Sigmoid colon (tissue), 7 donors: ENCODE data around the gene MYCL. TPM values are rescaled to one million over a fixed set of nuclear protein-coding genes. Genes with fewer than 3 reads are reported as not detected.

Experiments
- DNase-seq: peaks from one replicate; pipeline ENCODE4 v3.0.0-alpha.2; 2019
- H3K27ac ChIP-seq, 4 donors: fragments of 200-600 bp; sonication (generic); one replicate each; pipeline ENCODE4 v1.5.1; 2016 to 2019; ENCODE audit warnings: mild to moderate bottlenecking in 1 of 4
- H3K27me3 ChIP-seq, 3 donors: fragments of 200-600 bp; sonication (generic); one replicate each; pipeline ENCODE4 v1.5.1; 2019; ENCODE audit warnings: mild to moderate bottlenecking in 1 of 3
- H3K36me3 ChIP-seq, 4 donors: fragments of 200-600 bp; sonication (generic); one replicate each; pipeline ENCODE4 v1.5.1; 2016 to 2019
- H3K4me1 ChIP-seq, 4 donors: fragments of 200-600 bp; sonication (generic); one replicate each; pipeline ENCODE4 v1.5.1; 2017 to 2019
- H3K4me3 ChIP-seq, 4 donors: fragments of 200-600 bp; sonication (generic); one replicate each; pipeline ENCODE4 v1.5.1; 2017 to 2019; ENCODE audit warnings: mild to moderate bottlenecking in 2 of 4, moderate library complexity in 1 of 4
- H3K9me3 ChIP-seq, 4 donors: fragments of 200-600 bp in 3 of 4; sonication (generic) in 3 of 4; one replicate each; pipeline versions ENCODE4 v1.5.1 to v1.6.1; 2013 to 2019
- CTCF ChIP-seq, 4 experiments: fragments of 450-650 bp in 3 of 4; fragments of 200-600 bp in 1 of 4; IDR thresholded peaks; one replicate each; pipeline ENCODE4 v1.5.1; 2016 to 2019; ENCODE audit warnings: antibody characterized with exemption in 4 of 4, mild to moderate bottlenecking in 3 of 4, moderate library complexity in 2 of 4
- EP300 ChIP-seq, 4 donors: sonication (generic); formaldehyde crosslinking; IDR thresholded peaks; one replicate each; pipeline ENCODE4 v1.6.1; 2017; ENCODE audit warnings: antibody characterized with exemption in 4 of 4
- POLR2A ChIP-seq, 2 donors: fragments of 450-650 bp; IDR thresholded peaks; one replicate each; pipeline ENCODE4 v1.6.1; 2016; ENCODE audit warnings: antibody characterized with exemption in 2 of 2, mild to moderate bottlenecking in 2 of 2, moderate library complexity in 2 of 2
- POLR2AphosphoS5 ChIP-seq, 4 donors: sonication (generic); formaldehyde crosslinking; IDR thresholded peaks; one replicate each; pipeline ENCODE4 v1.6.1; 2017; ENCODE audit warnings: antibody characterized with exemption in 4 of 4
- WGBS, 2 donors: extraction: QIAGEN DNeasy Blood & Tissue Kit; methylation state at CpG; one replicate each; pipeline ENCODE4 v1.1.7; 2013; 5-methylcytosine and 5-hydroxymethylcytosine counted together
- intact Hi-C: fragments of 100-400 bp; cut with DNase I; formaldehyde crosslinking; loops from one replicate; pipeline ENCODE4 v1.15.1; 2023
- polyA plus RNA-seq, 3 donors: library from polyadenylated mRNA; stranded (reverse); fragments of 200-250 nt; gene quantifications; one replicate each; pipeline ENCODE4 v1.2.3, GENCODE V29; 2013
- total RNA-seq, 4 donors: library from RNA; depleted of rRNA; stranded (reverse); fragments of >200 nt; gene quantifications; one replicate each; pipeline ENCODE4 v1.1.0, GENCODE V29; 2016
- donor health status: healthy with polysubstance abuse.
- donor health status: Bipolar disorder and iron deficiency.
- donor health status: healthy.

The MYCL gene
- total and polyA plus RNA-seq, 7 donors: 0.14 to 8.2 (median 1.7) TPM

GRCh38 chr1:39944410-39945112 is 42.8 kb upstream of the MYCL start:
- no peaks in the 10 kb centered on the region for H3K36me3 ChIP-seq
- WGBS, 2 donors: 54 to 65% methylated on average over 8 of the region's 8 CpGs
- intact Hi-C loops: no loop called here
- no peak for TF ChIP-seq POLR2AphosphoS5 (IDR thresholded peaks at IDR 0.05)
- no peak for TF ChIP-seq EP300 (IDR thresholded peaks at IDR 0.05)
- no peak for TF ChIP-seq CTCF (IDR thresholded peaks at IDR 0.05)
- no peak for TF ChIP-seq POLR2A (IDR thresholded peaks at IDR 0.05)
- H3K27me3 ChIP-seq: no peaks in the 10 kb centered on the region
- H3K4me1 ChIP-seq: no peaks in the 10 kb centered on the region
- no peak for DNase-seq
- no peaks in the 10 kb centered on the region for H3K9me3 ChIP-seq
- H3K4me3 ChIP-seq: no peak overlapping the region
- H3K27ac ChIP-seq: no peak overlapping the region

- no peak for TF ChIP-seq EP300 (IDR thresholded peaks at IDR 0.05)
- TF ChIP-seq POLR2AphosphoS5 (IDR thresholded peaks at IDR 0.05): no peak
- TF ChIP-seq POLR2A (IDR thresholded peaks at IDR 0.05): no peak
- no peak for TF ChIP-seq CTCF (IDR thresholded peaks at IDR 0.05)
- H3K4me1 ChIP-seq: no peaks in the 10 kb centered on the region
- intact Hi-C loops: no loop called here
- H3K9me3 ChIP-seq: no peaks in the 10 kb centered on the region
- no peaks in the 10 kb centered on the region for H3K27me3 ChIP-seq
- WGBS, 2 donors: 70 to 86% methylated on average over 14 of the region's 14 CpGs
- no peaks in the 10 kb centered on the region for H3K36me3 ChIP-seq
- no peak overlapping the region for H3K4me3 ChIP-seq
- no peak overlapping the region for H3K27ac ChIP-seq
- no peak for DNase-seq
Observed at GRCh38 chr1:39943471-39944290, 42.0 kb upstream of the MYCL start.

GRCh38 chr1:39940980-39941871 is 39.5 kb upstream of the MYCL start:
- no peak for DNase-seq
- H3K4me1 ChIP-seq: no peaks in the 10 kb centered on the region
- intact Hi-C loops: no loop called here
- H3K36me3 ChIP-seq: no peaks in the 10 kb centered on the region
- 91 to 95% methylated on average over 9 of the region's 9 CpGs for WGBS, 2 donors
- H3K27me3 ChIP-seq: no peaks in the 10 kb centered on the region
- no peaks in the 10 kb centered on the region for H3K9me3 ChIP-seq
- H3K27ac ChIP-seq: no peak overlapping the region
- TF ChIP-seq CTCF (IDR thresholded peaks at IDR 0.05): no peak
- no peak for TF ChIP-seq POLR2AphosphoS5 (IDR thresholded peaks at IDR 0.05)
- TF ChIP-seq EP300 (IDR thresholded peaks at IDR 0.05): no peak
- no peak for TF ChIP-seq POLR2A (IDR thresholded peaks at IDR 0.05)
- no peak overlapping the region for H3K4me3 ChIP-seq

GRCh38 chr1:39940253-39940652 is 38.5 kb upstream of the MYCL start:
- TF ChIP-seq CTCF (IDR thresholded peaks at IDR 0.05): no peak
- TF ChIP-seq POLR2AphosphoS5 (IDR thresholded peaks at IDR 0.05): no peak
- no peak for TF ChIP-seq EP300 (IDR thresholded peaks at IDR 0.05)
- TF ChIP-seq POLR2A (IDR thresholded peaks at IDR 0.05): no peak
- H3K36me3 ChIP-seq: no peaks in the 10 kb centered on the region
- 77 to 89% methylated on average over 5 of the region's 5 CpGs for WGBS, 2 donors
- no peak for DNase-seq
- H3K27me3 ChIP-seq: no peaks in the 10 kb centered on the region
- intact Hi-C loops: no loop called here
- no peaks in the 10 kb centered on the region for H3K9me3 ChIP-seq
- no peak overlapping the region for H3K4me3 ChIP-seq
- H3K27ac ChIP-seq: no peak overlapping the region
- no peaks in the 10 kb centered on the region for H3K4me1 ChIP-seq
